Germinal center (tissue), 1 donor: ENCODE results near the gene ADGRA3.

ENCODE experiments used
- DNase-seq: peaks from one replicate; pipeline ENCODE4 v3.0.0; 2012; ENCODE audit warnings: mixed read lengths, low spot score

Gene ADGRA3

DNA sequence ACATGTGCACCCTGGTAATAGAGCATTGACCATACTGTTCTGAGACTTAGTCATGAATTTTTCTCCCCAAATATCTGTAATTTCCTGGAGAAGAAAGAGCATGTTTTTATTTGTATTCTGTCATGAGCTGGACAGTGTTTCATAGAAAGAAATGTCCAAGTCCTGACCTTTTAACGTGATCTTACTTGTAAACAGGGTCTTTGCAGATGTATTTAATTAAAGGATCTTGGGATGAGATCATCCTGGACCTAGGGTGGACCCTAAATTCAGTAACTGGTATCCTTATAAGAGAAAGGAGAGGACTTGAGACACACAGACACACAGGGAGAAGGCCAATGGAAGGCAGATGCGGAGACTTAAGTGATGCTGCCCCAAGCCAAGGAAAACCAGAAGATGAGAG is 3.6 kb downstream of the ADGRA3 start:
- DNase-seq = no peak

DNA sequence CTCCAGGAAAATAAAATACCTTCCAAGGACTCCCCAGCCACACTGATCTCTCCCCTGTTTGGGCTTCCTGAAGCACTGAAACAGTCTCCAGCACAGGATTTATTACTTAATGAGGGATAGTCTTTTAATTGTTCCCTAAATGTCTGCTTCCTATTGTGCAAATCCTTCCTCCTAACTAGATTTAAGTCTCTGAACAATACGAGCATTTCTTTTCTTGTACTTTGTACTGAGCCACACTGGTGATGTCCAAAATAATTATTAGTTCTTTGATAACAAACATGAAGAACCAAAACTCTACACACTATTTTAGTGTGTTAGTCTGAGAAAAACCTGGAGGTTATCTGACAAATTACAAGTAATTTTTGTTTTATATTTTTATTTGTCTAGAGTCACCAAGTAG is 5.1 kb downstream of the ADGRA3 start:
- no peak for DNase-seq

DNA sequence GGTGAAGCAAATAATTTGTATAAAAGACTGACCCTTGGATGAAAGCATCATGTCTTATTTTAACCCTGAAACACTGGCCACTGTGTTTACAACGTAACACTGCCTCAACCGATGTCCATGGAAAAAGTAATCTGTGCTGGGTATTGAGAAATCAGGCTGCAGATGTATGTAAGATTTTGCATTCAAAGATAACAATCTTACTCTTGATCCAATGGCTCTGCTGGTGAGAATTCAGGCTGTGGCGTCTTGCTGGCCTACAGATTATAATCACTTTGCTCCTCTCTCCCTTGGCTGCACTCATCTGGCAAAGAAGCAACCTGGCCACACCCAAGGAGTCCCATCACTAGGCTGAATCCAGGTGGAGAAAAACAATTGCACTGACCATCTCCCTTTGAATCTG is 7.5 kb downstream of the ADGRA3 start:
- DNase-seq = no peak

DNA sequence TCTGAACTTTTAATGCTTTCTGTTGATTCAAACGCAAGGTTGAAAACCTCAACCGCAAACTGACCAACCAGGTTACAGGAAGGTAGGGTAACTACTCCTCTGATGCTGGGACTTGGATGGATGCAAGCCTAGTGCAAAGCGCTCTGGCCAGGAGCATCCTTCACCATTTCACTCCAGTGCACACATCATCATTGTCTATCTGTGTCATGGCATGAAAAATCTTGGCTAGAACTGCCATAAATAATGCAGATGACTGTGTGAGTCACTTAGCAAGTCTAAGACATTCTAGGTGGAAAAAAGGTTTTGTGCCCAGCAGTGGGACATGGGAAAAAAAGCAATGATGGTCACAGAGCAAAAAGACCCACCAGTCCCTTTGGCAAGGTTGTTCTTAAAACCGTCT is 10.9 kb downstream of the ADGRA3 start:
- DNase-seq = no peak

DNA sequence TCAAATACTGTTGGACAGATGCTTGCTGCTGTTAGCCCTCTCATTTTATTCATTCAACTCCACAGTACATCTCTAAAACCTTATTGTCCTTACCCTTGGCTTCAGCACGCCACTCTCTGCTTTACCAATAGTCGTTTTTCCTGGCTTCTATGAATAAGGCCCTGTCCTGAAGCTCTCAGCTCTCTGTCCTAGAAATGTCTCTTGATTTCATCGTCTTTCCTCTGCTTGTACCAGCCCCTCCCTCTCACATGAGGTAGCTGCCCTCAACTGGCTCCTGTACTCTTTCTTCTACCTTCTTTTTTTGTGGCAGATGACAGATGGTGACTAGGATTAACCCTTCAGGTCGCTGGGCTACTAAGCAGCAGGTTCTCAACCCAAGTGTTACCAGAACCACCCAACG is 11.4 kb downstream of the ADGRA3 start:
- DNase-seq = no peak

DNA sequence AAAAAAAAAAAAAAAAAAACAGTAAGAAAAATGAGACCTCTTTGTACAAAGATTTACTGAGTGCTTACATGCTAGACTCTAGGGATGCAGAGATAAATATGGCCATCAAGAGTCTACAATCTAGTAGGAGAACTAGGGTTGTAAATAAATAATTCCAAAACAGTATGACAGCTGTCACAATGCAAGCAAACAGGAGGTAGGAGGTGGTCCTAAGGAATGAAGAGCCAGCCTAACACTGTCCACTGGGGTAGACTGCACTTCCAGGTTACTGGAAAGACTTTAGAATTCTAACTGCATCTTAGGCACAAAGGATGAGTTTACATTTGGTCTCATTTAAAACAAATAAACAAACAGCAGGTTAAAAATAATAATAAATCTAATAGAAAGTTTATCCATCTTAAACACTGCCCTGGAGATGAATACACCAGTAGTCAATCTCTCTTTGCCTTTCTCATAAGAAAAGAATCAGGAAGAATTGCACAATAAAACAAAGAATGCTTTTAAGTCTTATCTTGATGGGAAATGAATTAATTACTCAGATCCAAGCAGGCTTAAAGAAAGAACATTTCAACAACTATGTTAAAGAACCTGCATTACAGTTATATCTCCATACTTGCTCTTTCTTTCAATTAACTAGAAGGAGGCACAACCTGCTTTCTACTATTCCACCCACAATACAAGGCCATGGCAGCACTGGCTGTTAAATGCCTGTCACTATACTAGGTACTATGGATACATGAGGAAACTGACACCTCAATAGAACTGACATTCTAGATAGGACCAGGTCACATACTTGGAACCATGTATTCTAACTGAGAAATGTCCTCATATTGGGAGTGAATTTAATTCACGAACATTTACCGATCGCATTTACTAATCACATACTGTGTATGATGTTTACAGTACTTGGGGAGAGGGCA is 12.7 kb downstream of the ADGRA3 start:
- no peak for DNase-seq

DNA sequence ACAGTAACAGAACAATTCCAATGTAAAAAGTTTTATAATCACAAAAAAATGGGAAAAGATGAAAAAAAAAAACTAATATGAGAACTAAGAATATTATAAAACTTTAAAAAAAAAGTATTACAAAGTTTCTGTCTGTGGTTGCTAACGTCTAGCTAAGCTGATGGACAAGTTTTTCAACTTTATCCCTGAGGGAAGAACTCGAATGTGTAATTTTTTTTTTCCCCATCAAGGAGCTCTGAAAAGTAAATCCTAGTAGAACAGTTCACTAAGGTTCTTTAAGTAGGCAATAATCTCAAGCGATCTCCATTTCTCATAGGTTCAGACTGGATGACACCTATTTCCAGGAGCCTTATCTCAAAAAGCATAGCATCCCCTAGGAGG is 14.2 kb downstream of the ADGRA3 start:
- DNase-seq = no peak

DNA sequence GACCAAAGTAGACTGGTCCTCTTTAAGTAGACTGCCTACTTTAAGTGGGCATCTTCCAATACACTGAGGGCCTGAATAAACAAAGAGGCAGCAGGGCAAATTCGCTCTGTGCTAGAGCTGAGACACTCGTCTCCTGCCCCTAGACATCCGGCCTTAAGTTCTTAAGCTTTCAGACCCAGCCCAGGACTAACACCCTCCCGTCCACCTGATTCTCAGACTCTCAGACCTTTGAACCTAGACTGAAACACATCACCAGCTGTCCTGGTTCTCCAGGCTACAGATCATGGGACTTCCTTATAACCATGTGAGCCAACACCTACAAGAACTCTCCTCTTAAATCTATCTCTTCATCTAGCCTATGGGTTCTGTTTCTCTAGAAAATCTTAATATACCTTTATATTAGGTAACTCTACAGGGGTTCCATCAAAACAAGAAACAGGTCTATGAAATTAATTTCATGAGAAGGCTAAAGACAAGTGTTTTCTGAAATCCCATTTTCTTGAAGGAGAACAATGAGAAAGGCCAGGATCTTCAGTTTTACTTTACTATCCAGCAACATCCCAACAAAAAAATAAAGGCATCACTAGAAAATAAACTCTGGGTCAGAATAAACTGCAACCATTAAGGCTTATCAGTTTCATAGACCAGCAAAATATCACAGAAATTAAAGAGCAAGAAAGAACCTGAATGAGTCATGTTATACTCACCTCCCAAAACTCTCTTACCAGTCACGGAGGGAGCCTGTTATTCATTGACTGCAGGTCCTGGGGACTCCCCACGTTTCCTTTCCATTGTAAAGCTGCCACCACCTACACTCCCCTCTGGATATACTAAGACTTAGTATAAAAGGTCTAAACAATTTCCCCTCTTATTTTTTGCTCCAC is 14.8 kb downstream of the ADGRA3 start:
- DNase-seq = no peak

DNA sequence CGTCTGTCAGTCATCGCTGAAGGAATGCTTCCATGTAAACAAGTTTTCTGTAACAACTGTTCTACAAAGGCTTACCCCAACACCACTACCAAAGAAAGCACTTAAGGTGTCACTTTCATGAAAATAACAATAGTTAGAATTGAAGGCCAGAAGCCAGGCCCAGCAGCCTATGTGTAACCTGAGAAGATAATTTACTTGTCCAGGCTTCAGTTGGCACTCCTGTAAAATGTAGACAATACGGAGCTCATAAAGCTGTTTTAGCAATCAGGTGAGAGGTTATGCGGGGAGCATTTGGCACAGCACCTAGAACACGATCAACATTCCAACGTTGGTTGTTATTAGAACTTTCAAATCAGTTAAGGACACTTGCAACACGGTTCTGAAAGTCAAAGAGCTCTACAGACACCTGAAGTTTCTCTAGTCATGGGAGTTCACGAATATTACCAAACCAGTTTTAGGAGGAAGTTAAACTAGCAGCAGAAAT is 15.7 kb downstream of the ADGRA3 start:
- DNase-seq = no peak

DNA sequence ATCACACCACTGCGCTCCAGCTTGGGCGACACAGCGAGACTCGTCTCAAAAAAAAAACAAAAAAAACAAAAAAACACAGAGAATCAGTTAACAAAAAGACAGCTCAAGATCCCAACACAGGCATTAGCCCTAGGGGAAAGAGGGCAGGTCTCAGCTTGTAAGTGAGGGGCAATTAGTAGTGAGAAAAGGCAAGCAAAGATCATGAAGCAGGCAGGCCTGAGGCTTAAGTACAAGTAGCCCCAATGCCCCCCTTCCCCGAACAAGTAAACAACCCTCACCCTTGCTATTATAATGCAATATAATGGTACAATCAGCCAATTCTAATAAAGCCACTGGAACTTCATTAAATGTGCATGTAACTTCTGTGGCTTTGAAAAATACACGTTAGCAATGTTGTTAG is 17.0 kb downstream of the ADGRA3 start:
- DNase-seq = no peak

DNA sequence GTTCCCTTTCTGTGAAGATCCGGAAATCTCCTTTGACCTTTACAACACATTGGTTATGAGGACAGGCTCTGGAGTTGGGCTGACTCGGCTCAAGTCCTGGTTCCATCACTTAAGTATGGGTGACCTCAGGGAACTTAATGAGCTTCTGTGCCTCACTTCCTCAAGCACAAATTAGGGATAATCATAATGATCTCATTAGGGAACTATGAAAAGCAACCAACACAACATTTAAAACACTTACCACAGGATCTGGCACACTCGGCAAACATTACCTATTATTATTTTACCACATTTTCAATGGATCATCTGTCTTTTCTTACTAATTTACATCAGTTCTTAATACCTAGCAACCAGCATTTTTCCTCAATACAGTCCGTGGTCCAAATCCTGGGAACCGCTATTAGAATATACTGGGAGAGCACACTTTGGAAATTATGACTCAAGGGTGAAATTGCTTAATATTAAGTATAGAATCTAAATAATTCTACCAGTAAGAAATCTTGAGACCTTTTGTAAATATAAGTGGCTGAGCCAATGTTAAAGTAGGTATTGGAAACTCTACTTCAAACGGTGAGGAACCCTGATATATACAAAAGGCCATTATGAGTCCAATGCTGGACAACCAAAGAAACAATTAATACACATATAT is 19.6 kb downstream of the ADGRA3 start:
- no peak for DNase-seq

DNA sequence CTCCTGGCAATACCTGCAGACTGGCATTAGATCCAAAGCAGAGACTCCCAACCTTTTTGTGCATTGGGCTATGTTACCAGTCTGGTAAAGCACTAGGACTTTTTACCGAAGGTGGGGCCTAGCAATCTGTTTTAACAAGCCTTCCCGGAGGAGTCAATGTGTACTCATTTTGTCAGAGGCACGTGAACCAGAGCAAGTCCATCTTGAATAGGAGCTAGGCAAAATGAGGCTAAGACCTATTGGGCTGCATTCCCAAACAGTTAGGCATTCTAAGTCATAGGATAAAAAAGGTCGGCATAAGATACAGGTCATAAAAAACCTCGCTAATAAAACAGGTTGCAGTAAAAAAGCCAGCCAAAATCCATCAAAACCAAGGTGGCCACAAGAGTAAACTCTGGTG is 22.3 kb downstream of the ADGRA3 start:
- no peak for DNase-seq

DNA sequence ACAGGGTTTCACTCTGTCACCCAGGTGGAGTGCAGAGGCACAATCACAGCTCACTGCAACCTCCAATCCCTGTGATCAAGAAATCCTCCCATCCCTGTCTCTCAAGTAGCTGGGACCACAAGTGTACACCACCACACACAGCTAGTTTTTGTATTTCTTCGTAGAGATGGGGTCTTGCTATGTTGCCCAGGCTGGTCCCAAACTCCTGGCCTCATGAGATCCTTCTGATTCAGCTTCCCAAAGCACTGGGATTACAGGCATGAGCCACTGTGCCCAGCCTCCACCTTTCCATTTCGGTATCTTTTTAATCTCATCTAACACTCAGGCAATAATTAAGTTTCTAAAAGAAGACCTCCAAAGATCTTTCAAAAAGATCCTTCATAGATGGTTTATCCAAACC is 22.9 kb downstream of the ADGRA3 start:
- DNase-seq = no peak

DNA sequence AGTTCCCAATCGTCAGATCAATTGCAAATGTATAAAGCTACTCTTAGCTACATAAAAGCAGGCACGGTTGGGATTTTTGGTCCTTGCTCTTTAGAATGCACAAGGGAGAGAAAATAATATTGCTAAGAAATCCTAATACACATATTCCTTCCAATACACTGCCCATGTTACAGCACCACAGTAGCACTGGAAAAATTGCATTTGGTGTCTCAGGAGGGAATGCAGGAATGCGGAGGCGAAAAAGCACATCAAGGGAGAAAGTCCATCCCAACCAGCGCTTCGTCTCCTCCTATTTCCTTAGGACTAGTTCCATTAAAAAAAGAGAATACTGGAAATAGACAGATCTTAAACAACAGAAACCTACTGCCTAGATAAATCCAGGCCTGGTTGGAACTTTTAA is 23.9 kb downstream of the ADGRA3 start:
- DNase-seq = no peak

DNA sequence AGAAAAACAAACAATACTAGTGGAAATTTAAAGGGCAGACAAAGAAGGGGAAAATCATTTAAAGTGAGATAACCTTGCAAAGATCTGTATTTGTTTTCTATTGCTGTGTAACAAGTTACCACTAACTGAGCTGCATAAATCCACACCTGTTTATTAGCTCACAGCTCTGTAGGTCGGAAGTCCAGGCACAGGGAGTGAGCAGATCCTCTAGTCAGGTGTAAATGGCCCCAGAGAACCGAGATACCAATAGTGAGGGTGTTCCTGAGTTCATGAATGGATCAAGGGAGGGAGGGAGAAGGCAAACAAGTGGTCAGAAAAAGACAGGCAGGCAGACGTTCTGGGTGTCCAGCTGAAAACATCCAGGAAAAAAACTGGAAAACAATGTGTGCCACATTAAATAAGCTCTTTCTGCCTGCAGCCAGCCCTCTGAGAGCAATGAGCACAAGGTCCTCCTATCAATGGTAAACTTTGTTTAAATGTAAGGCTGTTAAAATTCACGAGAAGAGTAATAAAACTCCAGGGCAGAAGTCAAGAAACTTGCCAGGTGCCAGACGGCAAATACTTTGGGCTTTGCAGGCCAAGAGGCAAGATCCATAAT is 25.0 kb downstream of the ADGRA3 start:
- no peak for DNase-seq

DNA sequence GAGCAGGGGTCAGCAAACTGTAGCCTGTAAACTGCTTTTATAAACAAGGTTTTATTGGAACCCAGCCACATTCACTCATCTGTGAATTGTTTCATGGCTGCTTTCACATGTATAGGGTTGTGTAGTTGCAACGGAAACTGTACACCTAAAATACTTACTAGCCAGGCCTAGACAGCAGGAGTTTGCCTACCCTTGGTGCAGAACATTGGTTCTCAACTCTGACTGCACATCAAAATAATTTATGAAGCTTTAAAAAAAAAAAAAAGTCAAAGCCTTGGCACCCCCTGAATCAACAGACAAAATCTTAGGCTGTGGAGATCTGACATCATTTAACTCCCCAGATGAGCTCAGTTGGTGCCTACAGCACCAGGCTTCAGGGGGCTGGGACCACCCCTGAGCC is 27.8 kb downstream of the ADGRA3 start:
- no peak for DNase-seq

DNA sequence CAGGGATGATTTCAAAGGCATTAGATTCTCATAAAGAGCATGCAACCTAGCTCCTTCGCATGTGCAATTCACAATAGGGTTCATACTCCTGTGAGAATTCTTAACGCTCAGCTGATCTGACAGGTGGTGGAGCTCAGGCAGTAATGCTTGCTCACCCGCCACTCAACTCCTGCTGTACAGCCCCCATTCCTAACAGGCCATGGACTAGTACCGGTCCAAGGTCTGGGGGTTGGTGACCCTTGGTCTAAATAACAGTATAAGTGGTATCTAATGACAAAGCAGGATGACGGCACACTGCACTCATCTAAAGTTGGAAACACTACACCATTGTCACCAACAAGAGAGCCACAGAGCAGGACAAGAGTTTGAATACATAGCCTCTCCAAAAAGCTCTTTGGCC is 28.5 kb downstream of the ADGRA3 start:
- no peak for DNase-seq

DNA sequence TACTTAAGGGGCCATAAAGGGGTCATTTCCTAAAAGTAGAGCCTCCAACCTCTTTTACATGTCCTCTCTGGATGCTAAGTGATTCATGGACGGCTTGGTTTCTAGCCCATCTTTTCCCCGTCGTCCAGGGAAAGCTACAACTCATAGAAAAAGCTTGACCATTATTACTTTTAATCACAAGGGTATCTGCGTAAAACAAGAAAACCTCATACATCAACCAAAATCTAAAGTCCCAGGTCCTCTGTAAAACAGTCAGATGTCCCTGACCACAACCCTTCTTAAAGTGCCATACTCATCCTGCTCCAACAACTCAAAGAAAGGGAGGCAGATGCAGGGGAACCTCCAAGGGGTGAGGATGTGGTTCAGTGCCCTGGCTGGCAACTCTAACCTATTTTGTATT is 29.6 kb downstream of the ADGRA3 start:
- no peak for DNase-seq

DNA sequence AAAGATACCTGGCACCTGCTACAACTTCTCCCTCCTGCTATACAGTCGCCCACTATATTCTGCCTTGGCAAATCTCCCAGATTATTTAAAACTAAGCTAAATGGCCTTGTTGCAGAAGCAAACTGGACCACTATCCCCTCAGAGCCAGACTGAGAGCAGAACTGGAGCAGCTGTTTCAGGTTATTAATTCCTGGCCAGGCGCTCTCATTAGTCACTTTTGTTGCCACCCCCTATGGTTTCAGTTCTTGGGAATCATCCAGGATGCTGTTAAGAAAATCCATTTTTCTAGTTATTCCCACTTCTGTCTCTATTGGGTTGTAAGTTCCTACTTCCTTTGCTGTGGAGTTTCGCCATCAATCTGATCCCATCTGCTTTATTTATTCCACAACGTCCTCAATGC is 30.1 kb downstream of the ADGRA3 start:
- DNase-seq = no peak

DNA sequence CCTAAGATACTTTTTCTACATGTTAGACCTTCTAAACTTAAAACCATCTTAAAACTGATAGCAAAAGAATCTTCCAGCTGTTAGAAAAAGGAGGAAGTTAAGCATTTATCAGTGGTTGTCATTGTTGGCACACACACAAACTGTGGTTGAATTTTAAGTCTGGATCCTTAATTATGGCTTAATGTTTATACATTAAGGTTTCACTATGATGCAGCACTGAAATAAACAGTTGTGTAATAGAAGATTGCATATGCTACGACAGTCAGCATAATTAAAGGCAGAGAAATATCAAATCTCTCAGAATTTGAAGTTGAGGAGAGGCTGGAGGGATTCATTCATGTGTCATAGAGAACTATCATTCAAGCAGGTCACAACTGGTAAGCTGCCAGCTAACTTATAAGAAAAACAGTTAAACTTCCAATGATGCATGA is 32.3 kb downstream of the ADGRA3 start:
- no peak for DNase-seq

DNA sequence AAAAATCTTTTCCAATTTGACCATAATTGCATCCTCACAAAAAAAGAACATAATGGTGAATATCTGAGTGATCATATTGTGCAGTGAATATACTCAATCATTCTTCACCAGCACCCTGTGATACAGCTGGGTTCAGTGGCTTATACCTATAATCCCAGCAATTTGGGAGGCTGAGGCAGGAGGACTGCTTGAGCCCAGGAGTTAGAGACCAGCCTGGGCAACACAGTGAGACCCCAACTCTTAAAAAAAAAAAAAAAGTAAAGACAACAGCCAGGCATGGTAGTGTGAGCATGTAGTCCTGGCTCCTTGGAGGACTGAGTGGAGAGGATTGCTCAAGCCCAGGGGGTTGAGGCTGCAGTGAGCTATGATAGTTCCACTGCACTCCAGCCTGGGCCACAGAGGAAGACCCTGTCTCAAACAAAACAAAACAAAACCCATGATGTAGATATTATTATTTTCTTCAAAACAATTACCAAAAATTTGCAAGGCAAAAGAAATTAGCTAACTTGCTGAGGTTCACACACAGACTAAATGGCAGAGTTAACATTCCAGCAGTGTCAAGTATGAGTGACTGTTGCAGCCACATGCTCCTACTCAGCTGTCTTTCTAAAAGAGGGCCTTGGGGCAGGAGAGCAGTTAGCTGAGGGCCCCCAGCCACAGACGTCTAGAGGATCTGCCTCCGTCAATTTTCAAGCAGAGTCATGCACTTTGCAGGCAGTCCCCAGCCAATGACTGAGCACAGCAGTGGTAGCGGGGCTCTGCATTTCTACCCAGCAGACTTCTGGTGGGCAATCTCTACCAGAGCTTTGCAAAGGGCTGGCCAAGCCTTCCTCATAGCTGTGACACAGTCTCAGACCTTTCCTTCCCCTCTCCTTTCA is 33.4 kb downstream of the ADGRA3 start:
- DNase-seq = no peak
